Loucy (cell line): ENCODE measurements around the gene DOLPP1.

ENCODE experiments used
- H2AFZ ChIP-seq: fragments of 200-600 bp; sonication (generic); 2 replicates; pipeline ENCODE4 v1.6.0; 2016; ENCODE audit warnings: antibody characterized with exemption, mild to moderate bottlenecking, low read length, moderate library complexity
- H3F3A ChIP-seq: fragments of 200-600 bp; 2 replicates; pipeline ENCODE4 v1.6.0; 2016; ENCODE audit warnings: antibody characterized with exemption, low read depth, mild to moderate bottlenecking
- H3K27me3 ChIP-seq: fragments of 200-600 bp; sonication (generic); 2 replicates; pipeline ENCODE4 v1.6.1; 2014; ENCODE audit warnings: low read length, mild to moderate bottlenecking; ENCODE audit not compliant: insufficient read depth, poor library complexity, severe bottlenecking
- H3K36me3 ChIP-seq: fragments of 200-600 bp; sonication (generic); 2 replicates; pipeline ENCODE4 v1.6.1; 2016; ENCODE audit warnings: low read length; ENCODE audit not compliant: insufficient read depth
- H3K4me1 ChIP-seq: fragments of 200-600 bp; sonication (generic); 2 replicates; pipeline ENCODE4 v1.5.1; 2014; ENCODE audit warnings: low read length, mild to moderate bottlenecking; ENCODE audit not compliant: insufficient read depth, poor library complexity, severe bottlenecking
- H3K4me2 ChIP-seq: fragments of 200-600 bp; sonication (generic); 2 replicates; pipeline ENCODE4 v1.6.0; 2014; ENCODE audit warnings: antibody characterized with exemption, low read length, low read depth, mild to moderate bottlenecking; ENCODE audit not compliant: poor library complexity, severe bottlenecking
- H3K4me3 ChIP-seq: fragments of 200-600 bp; sonication (generic); 2 replicates; pipeline ENCODE4 v1.5.1; 2014; ENCODE audit warnings: low read length, mild to moderate bottlenecking, mixed read lengths; ENCODE audit not compliant: poor library complexity, severe bottlenecking
- H3K79me2 ChIP-seq: fragments of 200-600 bp; sonication (generic); 2 replicates; pipeline ENCODE4 v1.6.1; 2014; ENCODE audit warnings: low read length; ENCODE audit not compliant: insufficient read depth
- H3K9ac ChIP-seq: fragments of 200-600 bp; sonication (generic); 2 replicates; pipeline ENCODE4 v1.6.0; 2014; ENCODE audit warnings: mild to moderate bottlenecking, low read depth, low read length, moderate library complexity; ENCODE audit not compliant: poor library complexity, severe bottlenecking
- H3K9me2 ChIP-seq: fragments of 200-600 bp; sonication (generic); replicated peaks from 2 replicates; pipeline ENCODE4 v1.6.1; 2016; ENCODE audit warnings: low read depth, low read length, mixed read lengths
- H3K9me3 ChIP-seq: fragments of 200-600 bp; sonication (generic); 2 replicates; pipeline ENCODE4 v1.6.1; 2014; ENCODE audit warnings: mild to moderate bottlenecking, antibody characterized with exemption, low read length, low read depth; ENCODE audit not compliant: insufficient read depth
- H4K20me1 ChIP-seq: fragments of 200-600 bp; sonication (generic); 2 replicates; pipeline ENCODE4 v1.6.0; 2014; ENCODE audit warnings: antibody characterized with exemption, low read length, mild to moderate bottlenecking; ENCODE audit not compliant: insufficient read depth, poor library complexity, severe bottlenecking
- CTCF ChIP-seq: fragments of 200-600 bp; sonication (generic); conservative IDR thresholded peaks from 2 replicates; pipeline ENCODE4 v1.5.1; 2014; ENCODE audit warnings: mild to moderate bottlenecking, antibody characterized with exemption, low read length
- EZH2phosphoT487 ChIP-seq: fragments of 200-600 bp; IDR thresholded peaks from 2 replicates; pipeline ENCODE4 v1.6.1; 2018; ENCODE audit warnings: antibody characterized with exemption, mild to moderate bottlenecking, moderate library complexity, borderline replicate concordance

Gene DOLPP1

GRCh38 chr9:129131300-129132145, 50.6 kb downstream of the DOLPP1 start:
- no peaks in the 10 kb centered on the region for H3F3A ChIP-seq
- no peaks in the 10 kb centered on the region for H4K20me1 ChIP-seq
- H2AFZ ChIP-seq: no peak overlapping the region
- no peak overlapping the region for H3K4me3 ChIP-seq
- H3K9me3 ChIP-seq: no peaks in the 10 kb centered on the region
- H3K36me3 ChIP-seq: peaks cover 46% of the 10 kb centered on the region; the same call in 1 of the 2 replicates
- H3K4me1 ChIP-seq: no peaks in the 10 kb centered on the region
- TF ChIP-seq CTCF: peak; percentile 76
- no peak for TF ChIP-seq EZH2phosphoT487
- H3K27me3 ChIP-seq: no peaks in the 10 kb centered on the region
- no peak overlapping the region for H3K4me2 ChIP-seq
- no peak overlapping the region for H3K9ac ChIP-seq
- H3K79me2 ChIP-seq: no peaks in the 10 kb centered on the region
- no peaks in the 10 kb centered on the region for H3K9me2 ChIP-seq

GRCh38 chr9:129133082-129133481, 52.2 kb downstream of the DOLPP1 start:
- Histone ChIP-seq H3K36me3 (peaks cover 44% of the 10 kb centered on the region; the same call in 1 of the 2 replicates), H3K27me3 (no peaks in the 10 kb centered on the region), H3K9ac (no peak overlapping the region), H4K20me1 (no peaks in the 10 kb centered on the region), H3K4me3 (no peak overlapping the region), H3K9me3 (no peaks in the 10 kb centered on the region), H3K9me2 (no peaks in the 10 kb centered on the region), H3K79me2 (no peaks in the 10 kb centered on the region), H3K4me2 (no peak overlapping the region), H3F3A (no peaks in the 10 kb centered on the region), H2AFZ (no peak overlapping the region), H3K4me1 (no peaks in the 10 kb centered on the region)
- TF ChIP-seq EZH2phosphoT487 (no peak), CTCF (no peak)

GRCh38 chr9:129135476-129135875, 54.6 kb downstream of the DOLPP1 start:
- Histone ChIP-seq H4K20me1 (no peaks in the 10 kb centered on the region), H3K9me3 (no peaks in the 10 kb centered on the region), H3K9ac (no peak overlapping the region), H3K4me1 (peaks cover 9% of the 10 kb centered on the region), H3F3A (0 out of 2 replicates have a peak, but pooled peaks cover 3% of the 10 kb centered on the region), H3K27me3 (no peaks in the 10 kb centered on the region), H3K36me3 (peaks cover 35% of the 10 kb centered on the region; the same call in 1 of the 2 replicates), H3K79me2 (no peaks in the 10 kb centered on the region), H3K9me2 (no peaks in the 10 kb centered on the region), H2AFZ (no peak overlapping the region), H3K4me3 (no peak overlapping the region), H3K4me2 (no peak overlapping the region)
- no peak for TF ChIP-seq CTCF
- no peak for TF ChIP-seq EZH2phosphoT487
